Tibial nerve (tissue), 4 donors: ENCODE measurements around the gene EXOC6B.

Experiments used
- CTCF ChIP-seq, 5 experiments: fragments of 200-600 bp in 3 of 5; fragments of 450-650 bp in 2 of 5; sonication (generic) in 3 of 5; IDR thresholded peaks; one replicate each; pipeline ENCODE4 v1.5.1; 2016 to 2019; ENCODE audit warnings: antibody characterized with exemption in 5 of 5, mild to moderate bottlenecking in 3 of 5, moderate library complexity in 2 of 5
- EP300 ChIP-seq, 2 donors: sonication (generic); formaldehyde crosslinking; IDR thresholded peaks; one replicate each; pipeline ENCODE4 v1.6.1; 2017; ENCODE audit warnings: antibody characterized with exemption in 2 of 2, mild to moderate bottlenecking in 1 of 2
- POLR2A ChIP-seq, 2 donors: fragments of 450-650 bp; IDR thresholded peaks; one replicate each; pipeline ENCODE4 v1.6.1; 2017; ENCODE audit warnings: antibody characterized with exemption in 2 of 2, mild to moderate bottlenecking in 2 of 2, moderate library complexity in 2 of 2

DNA sequence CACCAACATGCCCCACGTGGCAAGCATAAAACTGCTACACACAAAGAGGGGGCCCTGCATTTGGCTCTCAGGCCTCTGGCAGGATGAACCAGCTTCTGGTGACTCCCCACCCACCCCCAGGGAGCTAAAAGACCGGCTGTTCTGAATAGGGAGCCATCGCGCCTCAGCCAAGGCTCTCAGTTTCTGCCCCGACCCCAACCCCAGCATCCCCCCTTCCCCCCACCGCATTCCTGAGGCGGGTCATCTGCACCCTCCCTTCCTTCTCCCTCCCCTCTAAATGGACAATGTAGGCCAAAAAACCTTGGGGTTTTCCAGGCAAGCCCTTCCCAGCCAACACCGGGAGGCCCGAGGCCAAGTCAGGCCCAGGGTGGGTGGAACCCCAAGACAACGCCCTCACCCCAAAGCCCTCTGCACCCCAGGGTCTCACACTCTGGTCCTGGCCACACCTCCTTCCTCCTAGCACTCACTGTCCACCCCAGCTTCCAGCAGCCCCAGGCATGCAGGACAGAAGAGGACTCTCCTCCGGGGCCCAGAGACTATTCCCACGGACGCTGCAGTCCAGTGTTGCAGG lies 683.9 kb downstream of the EXOC6B start:
- TF ChIP-seq CTCF (IDR thresholded peaks at IDR 0.05) = no peak
- TF ChIP-seq POLR2A (IDR thresholded peaks at IDR 0.05) = no peak
- no peak for TF ChIP-seq EP300 (IDR thresholded peaks at IDR 0.05)
